SH-SY5Y (cell line): ENCODE data around the gene NAALADL2.

Source experiments
- GATA2 ChIP-seq: IDR thresholded peaks from 2 replicates; pipeline ENCODE4 v1.6.1; 2011; ENCODE audit warnings: mild to moderate bottlenecking, low read depth, low read length
- GATA3 ChIP-seq: IDR thresholded peaks from 2 replicates; pipeline ENCODE4 v1.6.1; 2011; ENCODE audit warnings: low read depth, mild to moderate bottlenecking, low read length, moderate library complexity

DNA sequence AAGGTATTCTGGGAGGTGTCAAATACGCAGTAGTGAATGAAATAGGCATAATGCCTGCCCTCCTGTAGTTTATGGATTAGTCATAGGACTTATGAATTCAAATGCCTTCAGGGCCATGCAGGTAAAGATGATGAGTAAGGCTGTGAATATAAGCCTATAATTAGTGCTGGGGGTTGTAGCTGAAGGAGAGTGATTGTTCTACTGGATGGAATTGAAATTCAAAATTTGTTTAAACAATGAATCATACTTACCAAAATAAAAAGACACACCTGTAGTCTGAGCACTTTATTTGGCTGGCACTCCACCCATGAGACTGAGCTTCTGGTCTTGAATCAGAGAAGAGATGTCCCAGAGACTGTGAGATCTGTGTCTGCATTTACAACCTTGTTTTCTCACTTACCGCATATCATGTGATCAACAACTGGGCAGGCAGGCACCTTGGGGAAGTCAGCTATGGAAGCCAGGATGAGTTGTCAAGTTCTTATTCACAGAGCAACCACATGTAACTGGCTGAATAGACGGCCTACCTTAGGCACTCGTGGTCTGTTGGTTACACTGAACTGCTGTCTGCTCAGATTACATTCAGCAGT, 291.8 kb downstream of the NAALADL2 start:
- TF ChIP-seq GATA2 (no peak), GATA3 (no peak)
